ENCODE data around the gene COL26A1. TPM values are rescaled to one million over a fixed set of nuclear protein-coding genes. Genes with fewer than 3 reads are reported as not detected.
"Not testable (repeated sequence)": the region's sequence is repeated elsewhere in the genome, so short reads cannot be mapped to it uniquely, and the experiment has no call there.

The COL26A1 gene
- total RNA-seq, 1 donor from 2014 or later, result 128 TPM

GRCh38 chr7:101432316-101432715, 69.6 kb downstream of the COL26A1 start:
- H3K9me3 Mint-ChIP-seq (ENCODE audit: unreplicated experiment), result no peaks in the 10 kb centered on the region

DNA sequence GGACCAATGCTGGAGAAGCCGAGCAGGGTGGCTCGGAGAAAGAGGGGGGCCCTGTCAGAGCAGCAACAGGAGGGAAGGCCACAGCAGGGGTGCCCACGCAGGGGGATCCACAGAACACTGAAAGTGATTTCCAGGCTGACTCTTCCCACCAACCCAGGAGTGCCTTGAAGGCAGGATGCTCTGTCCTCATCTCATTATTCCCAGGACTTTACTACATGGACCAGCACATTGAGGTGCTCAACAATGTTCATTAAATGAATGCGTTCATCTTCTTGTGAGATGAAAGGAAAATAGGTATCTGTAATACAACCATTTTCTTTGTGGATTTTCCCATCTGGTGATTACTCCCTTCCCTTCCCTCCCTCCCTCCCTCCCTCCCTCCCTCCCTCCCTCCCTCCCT, 71.0 kb downstream of the COL26A1 start:
- TF ChIP-seq, protein P1, sequence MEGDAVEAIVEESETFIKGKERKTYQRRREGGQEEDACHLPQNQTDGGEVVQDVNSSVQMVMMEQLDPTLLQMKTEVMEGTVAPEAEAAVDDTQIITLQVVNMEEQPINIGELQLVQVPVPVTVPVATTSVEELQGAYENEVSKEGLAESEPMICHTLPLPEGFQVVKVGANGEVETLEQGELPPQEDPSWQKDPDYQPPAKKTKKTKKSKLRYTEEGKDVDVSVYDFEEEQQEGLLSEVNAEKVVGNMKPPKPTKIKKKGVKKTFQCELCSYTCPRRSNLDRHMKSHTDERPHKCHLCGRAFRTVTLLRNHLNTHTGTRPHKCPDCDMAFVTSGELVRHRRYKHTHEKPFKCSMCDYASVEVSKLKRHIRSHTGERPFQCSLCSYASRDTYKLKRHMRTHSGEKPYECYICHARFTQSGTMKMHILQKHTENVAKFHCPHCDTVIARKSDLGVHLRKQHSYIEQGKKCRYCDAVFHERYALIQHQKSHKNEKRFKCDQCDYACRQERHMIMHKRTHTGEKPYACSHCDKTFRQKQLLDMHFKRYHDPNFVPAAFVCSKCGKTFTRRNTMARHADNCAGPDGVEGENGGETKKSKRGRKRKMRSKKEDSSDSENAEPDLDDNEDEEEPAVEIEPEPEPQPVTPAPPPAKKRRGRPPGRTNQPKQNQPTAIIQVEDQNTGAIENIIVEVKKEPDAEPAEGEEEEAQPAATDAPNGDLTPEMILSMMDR (IDR thresholded peaks at IDR 0.05), result no peak
- no peak for DNase-seq (ENCODE audit: extremely low spot score, unreplicated experiment)
- H3K27me3 Mint-ChIP-seq (ENCODE audit: unreplicated experiment), result no peaks in the 10 kb centered on the region
- H3K9me3 Mint-ChIP-seq (ENCODE audit: unreplicated experiment), result no peaks in the 10 kb centered on the region
- H3K4me1 Mint-ChIP-seq (ENCODE audit: unreplicated experiment), result peaks cover 17% of the 10 kb centered on the region
- H3K4me3 Mint-ChIP-seq (ENCODE audit: unreplicated experiment), result no peak overlapping the region
- H3K36me3 Mint-ChIP-seq (ENCODE audit: unreplicated experiment), result peaks cover 3% of the 10 kb centered on the region
- no peak overlapping the region for H3K27ac Mint-ChIP-seq (ENCODE audit: unreplicated experiment)

More at GRCh38 chr7:101432316-101432715, 69.6 kb downstream of the COL26A1 start:
- TF ChIP-seq, protein P1 (IDR thresholded peaks at IDR 0.05), result no peak
- Mint-ChIP-seq H3K27ac (ENCODE audit: unreplicated experiment) (no peak overlapping the region), H3K27me3 (ENCODE audit: unreplicated experiment) (no peaks in the 10 kb centered on the region), H3K4me3 (ENCODE audit: unreplicated experiment) (no peak overlapping the region), H3K4me1 (ENCODE audit: unreplicated experiment) (peaks cover 17% of the 10 kb centered on the region), H3K36me3 (ENCODE audit: unreplicated experiment) (peaks cover 3% of the 10 kb centered on the region)
- no peak for DNase-seq (ENCODE audit: extremely low spot score, unreplicated experiment)

DNA sequence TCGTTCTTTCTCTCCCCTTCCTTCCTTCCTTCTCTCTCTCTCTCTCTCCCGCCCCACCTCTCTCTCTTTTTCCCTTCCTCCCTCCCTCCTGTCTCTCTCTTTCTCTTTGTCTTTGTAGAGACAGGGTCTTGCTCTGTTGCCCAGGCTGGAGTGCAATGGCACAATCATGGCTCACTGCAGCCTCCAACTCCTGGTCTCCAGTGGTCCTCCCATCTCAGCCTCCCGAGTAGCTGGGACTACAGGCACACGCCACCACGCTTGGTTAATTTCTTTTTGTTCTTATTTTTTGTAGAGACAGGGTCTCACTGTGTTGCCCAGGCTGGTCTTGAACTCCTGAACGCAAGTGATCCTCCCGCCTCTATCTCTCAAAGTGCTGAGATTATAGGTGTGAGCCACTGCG, 71.5 kb downstream of the COL26A1 start:
- not testable (repeated sequence) for H3K36me3 Mint-ChIP-seq (ENCODE audit: unreplicated experiment); H3K27ac Mint-ChIP-seq (ENCODE audit: unreplicated experiment); H3K27me3 Mint-ChIP-seq (ENCODE audit: unreplicated experiment); DNase-seq (ENCODE audit: extremely low spot score, unreplicated experiment); H3K9me3 Mint-ChIP-seq (ENCODE audit: unreplicated experiment); H3K4me3 Mint-ChIP-seq (ENCODE audit: unreplicated experiment)
- H3K4me1 Mint-ChIP-seq (ENCODE audit: unreplicated experiment), result peaks cover 17% of the 10 kb centered on the region

DNA sequence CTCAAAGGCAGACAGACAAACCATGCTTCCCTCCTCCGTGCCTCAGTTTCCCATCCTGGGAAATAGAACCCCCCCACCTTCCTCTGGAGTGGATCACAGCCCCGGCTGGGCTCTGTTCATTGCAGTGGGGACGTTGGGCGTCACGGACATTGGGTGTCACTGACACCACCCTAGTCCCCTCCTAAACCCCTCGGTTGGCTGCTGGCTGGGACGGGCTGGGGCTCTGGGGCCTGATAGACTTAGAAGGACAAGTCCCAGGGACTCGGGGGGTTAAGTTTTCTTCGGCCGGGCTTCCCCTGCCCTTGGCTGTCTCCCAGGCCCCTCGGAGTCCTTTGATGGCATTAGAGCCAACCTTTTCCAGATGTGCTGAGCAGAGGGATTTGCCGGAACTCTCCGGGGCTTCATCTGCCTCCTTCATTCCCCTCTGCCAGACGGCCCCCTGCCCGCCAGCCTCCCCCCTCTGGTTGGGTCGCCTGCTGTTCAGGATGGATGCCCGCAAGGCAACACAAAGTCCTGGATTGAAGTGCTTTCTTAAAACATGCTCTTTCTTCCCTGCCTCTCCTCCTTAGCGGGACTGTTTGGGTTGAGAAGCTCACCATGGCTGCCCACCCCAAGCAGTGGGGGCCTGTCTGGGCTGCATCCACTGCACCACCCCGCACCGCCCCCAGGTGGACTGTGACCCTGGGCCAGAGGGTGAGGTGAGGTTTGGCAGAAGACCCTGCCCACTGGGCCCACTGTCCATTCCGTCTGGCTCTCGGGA, 73.0 kb downstream of the COL26A1 start:
- DNase-seq (ENCODE audit: extremely low spot score, unreplicated experiment), result no peak
- Mint-ChIP-seq H3K27ac (ENCODE audit: unreplicated experiment) (no peak overlapping the region), H3K9me3 (ENCODE audit: unreplicated experiment) (no peaks in the 10 kb centered on the region), H3K4me1 (ENCODE audit: unreplicated experiment) (peaks cover 17% of the 10 kb centered on the region), H3K36me3 (ENCODE audit: unreplicated experiment) (peaks cover 3% of the 10 kb centered on the region), H3K27me3 (ENCODE audit: unreplicated experiment) (no peaks in the 10 kb centered on the region), H3K4me3 (ENCODE audit: unreplicated experiment) (no peak overlapping the region)
- TF ChIP-seq, protein P1 (IDR thresholded peaks at IDR 0.05), result no peak

DNA sequence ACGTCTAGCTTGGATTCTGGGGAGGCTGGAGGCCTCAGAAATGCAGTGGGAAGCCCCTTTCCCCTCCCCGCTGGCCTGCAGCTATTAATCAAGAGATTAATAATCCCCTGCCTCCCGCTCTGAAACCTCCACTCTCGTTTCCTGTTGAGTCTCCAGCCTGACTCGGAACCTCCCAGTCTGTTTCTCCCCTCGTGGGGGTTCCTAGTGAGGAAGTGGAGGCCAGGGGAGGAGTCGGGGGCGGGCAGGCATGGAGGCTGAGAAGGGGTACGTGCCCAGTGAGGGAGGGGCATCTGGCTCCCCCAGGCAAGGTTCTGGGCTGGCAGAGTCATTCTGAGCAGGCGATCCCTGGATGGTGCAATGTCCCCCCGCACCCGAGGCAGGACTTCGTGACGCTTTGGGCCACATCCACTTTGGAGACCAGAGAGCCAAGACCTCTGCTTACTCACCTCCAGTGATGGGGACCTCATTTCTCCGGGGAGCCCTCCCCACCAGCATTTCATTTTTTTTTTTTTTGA, 73.6 kb downstream of the COL26A1 start:
- Mint-ChIP-seq H3K9me3 (ENCODE audit: unreplicated experiment) (no peaks in the 10 kb centered on the region), H3K36me3 (ENCODE audit: unreplicated experiment) (peaks cover 3% of the 10 kb centered on the region), H3K4me3 (ENCODE audit: unreplicated experiment) (no peak overlapping the region), H3K27me3 (ENCODE audit: unreplicated experiment) (no peaks in the 10 kb centered on the region), H3K4me1 (ENCODE audit: unreplicated experiment) (peaks cover 17% of the 10 kb centered on the region), H3K27ac (ENCODE audit: unreplicated experiment) (no peak overlapping the region)
- DNase-seq (ENCODE audit: extremely low spot score, unreplicated experiment), result no peak
- TF ChIP-seq, protein P1 (IDR thresholded peaks at IDR 0.05), result no peak

Measured in osteocyte (in vitro differentiated cells).